ENCODE data around the gene RNF39. TPM values are rescaled to one million over a fixed set of nuclear protein-coding genes. Genes with fewer than 3 reads are reported as not detected.
A peak's percentile ranks its signal among the peaks of the same experiment; 100 is the strongest.

The RNF39 gene
- total and polyA plus RNA-seq, 2 of the 13 experiments (the other 11 are each of a cell fraction or from before 2014, with no cell fraction given): 0.13 to 1.8 TPM

GRCh38 chr6:30100585-30101443, 25.2 kb upstream of the RNF39 start (continued):
- TF ChIP-seq ZNF446 (CRISPR knock-in tag; IDR thresholded peaks at IDR 0.05): peak; percentile 27; the same call in 1 of the 2 replicates
- TF ChIP-seq RAD21 (CRISPR knock-in tag; IDR thresholded peaks at IDR 0.05): 0 out of 2 replicates have a peak, but pooled peaks have one; percentile 33
- TF ChIP-seq ZNF354B (CRISPR knock-in tag; IDR thresholded peaks at IDR 0.05): no peak
- TF ChIP-seq ZFP62 (CRISPR knock-in tag; IDR thresholded peaks at IDR 0.05): no peak
- TF ChIP-seq ASH2L (IDR thresholded peaks at IDR 0.05; ENCODE audit: insufficient read length, low read depth, low read length): peak; percentile 56
- peak; percentile 68 for TF ChIP-seq FOSL2 (CRISPR knock-in tag; IDR thresholded peaks at IDR 0.05)
- peak; percentile 69 for TF ChIP-seq KMT2B (CRISPR knock-in tag; IDR thresholded peaks at IDR 0.05)
- TF ChIP-seq TRAFD1 (CRISPR knock-in tag; IDR thresholded peaks at IDR 0.05; ENCODE audit: borderline replicate concordance): no peak
- TF ChIP-seq ZNF607 (CRISPR knock-in tag; IDR thresholded peaks at IDR 0.05; ENCODE audit: borderline replicate concordance): peak; percentile 61; the same call in 1 of the 2 replicates
- peak; percentile 79 for TF ChIP-seq MLX (CRISPR knock-in tag; IDR thresholded peaks at IDR 0.05)
- 0 out of 2 replicates have a peak, but pooled peaks have one; percentile 21 for TF ChIP-seq HMG20B (CRISPR knock-in tag; conservative IDR thresholded peaks at IDR 0.05)
- peak; percentile 68; the same call in 1 of the 2 replicates for TF ChIP-seq POGK (CRISPR knock-in tag; conservative IDR thresholded peaks at IDR 0.05)
- TF ChIP-seq ZBTB49 (CRISPR knock-in tag; IDR thresholded peaks at IDR 0.05; ENCODE audit: borderline replicate concordance): 0 out of 2 replicates have a peak, but pooled peaks have one; percentile 54
- peak; percentile 78; the same call in 1 of the 2 replicates for TF ChIP-seq THAP9 (CRISPR knock-in tag; IDR thresholded peaks at IDR 0.05; ENCODE audit: borderline replicate concordance)

Data from HepG2 (cell line).